B cell (primary cell): ENCODE data around the gene MTFR1L.

Source experiments
- EZH2 ChIP-seq: IDR thresholded peaks from 2 replicates; pipeline ENCODE4 v1.6.1; 2012; ENCODE audit warnings: borderline replicate concordance, low read depth, mild to moderate bottlenecking, moderate library complexity, low read length; ENCODE audit not compliant: insufficient read depth, poor library complexity, severe bottlenecking
- TF ChIP-seq, protein P1 (sequence below): fragments of 200-600 bp; IDR thresholded peaks from one replicate; pipeline ENCODE4 v1.8.0; 2022; ENCODE audit warnings: antibody characterized with exemption, mild to moderate bottlenecking

DNA sequence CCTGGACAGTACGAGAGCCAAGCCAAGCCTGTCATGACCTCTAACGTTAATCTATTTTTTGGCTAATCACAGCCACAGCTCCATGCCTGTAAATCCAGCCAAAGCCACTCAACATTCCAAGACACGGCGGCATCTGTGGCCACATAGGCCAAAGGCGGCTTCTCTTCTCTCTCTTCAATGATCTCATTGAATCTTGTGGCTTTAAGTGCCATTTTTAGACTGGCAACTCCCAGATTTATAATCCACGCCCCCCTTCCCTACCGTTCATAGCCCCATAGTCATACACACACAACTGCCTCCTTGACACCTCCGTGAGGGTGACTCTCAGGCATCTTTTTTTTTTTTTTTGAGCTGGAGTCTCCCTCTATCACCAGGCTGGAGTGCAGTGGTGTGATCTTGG, 25.4 kb upstream of the MTFR1L start:
- TF ChIP-seq, protein P1, sequence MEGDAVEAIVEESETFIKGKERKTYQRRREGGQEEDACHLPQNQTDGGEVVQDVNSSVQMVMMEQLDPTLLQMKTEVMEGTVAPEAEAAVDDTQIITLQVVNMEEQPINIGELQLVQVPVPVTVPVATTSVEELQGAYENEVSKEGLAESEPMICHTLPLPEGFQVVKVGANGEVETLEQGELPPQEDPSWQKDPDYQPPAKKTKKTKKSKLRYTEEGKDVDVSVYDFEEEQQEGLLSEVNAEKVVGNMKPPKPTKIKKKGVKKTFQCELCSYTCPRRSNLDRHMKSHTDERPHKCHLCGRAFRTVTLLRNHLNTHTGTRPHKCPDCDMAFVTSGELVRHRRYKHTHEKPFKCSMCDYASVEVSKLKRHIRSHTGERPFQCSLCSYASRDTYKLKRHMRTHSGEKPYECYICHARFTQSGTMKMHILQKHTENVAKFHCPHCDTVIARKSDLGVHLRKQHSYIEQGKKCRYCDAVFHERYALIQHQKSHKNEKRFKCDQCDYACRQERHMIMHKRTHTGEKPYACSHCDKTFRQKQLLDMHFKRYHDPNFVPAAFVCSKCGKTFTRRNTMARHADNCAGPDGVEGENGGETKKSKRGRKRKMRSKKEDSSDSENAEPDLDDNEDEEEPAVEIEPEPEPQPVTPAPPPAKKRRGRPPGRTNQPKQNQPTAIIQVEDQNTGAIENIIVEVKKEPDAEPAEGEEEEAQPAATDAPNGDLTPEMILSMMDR, result no peak
- no peak for TF ChIP-seq EZH2
